ENCODE measurements around the gene CD300E. TPM values are rescaled to one million over a fixed set of nuclear protein-coding genes. Genes with fewer than 3 reads are reported as not detected.

Gene CD300E
- total RNA-seq, 1 experiment from 2014 or later = not detected

- RAD21 ChIA-PET (ENCODE audit: low non-redundant PET in 1 of 2, low total read pairs in 2 of 2, uncharacterized antibody in 2 of 2, unreplicated experiment in 2 of 2) = no interaction called here
- peaks cover 80% of the 10 kb centered on the region for H3K27me3 ChIP-seq (ENCODE audit: insufficient read depth, low read length)
- no peak overlapping the region for H2AFZ ChIP-seq (ENCODE audit: low read depth, low read length, poor library complexity, severe bottlenecking)
- H3K4me3 ChIP-seq (replicated peaks in 1 of 2; ENCODE audit: low read depth in 1 of 2, low read length in 2 of 2) = no peak overlapping the region
- H3K79me2 ChIP-seq (ENCODE audit: insufficient read depth, low read length) = no peaks in the 10 kb centered on the region
- DNase-seq (ENCODE audit: low read depth, low spot score) = no peak
- TF ChIP-seq EGR1 (IDR thresholded peaks at IDR 0.05; ENCODE audit: low read depth) (no peak), YY1 (IDR thresholded peaks at IDR 0.05; ENCODE audit: extremely low read depth, insufficient replicate concordance, low read depth, low read length) (no peak), REST (IDR thresholded peaks at IDR 0.05; ENCODE audit: low read depth) (no peak), ZBTB33 (IDR thresholded peaks at IDR 0.05; ENCODE audit: extremely low read depth, insufficient replicate concordance, low read length) (no peak), SP1 (IDR thresholded peaks at IDR 0.05; ENCODE audit: low read depth) (no peak), ELF1 (IDR thresholded peaks at IDR 0.05; ENCODE audit: borderline replicate concordance, low read depth) (no peak), CEBPB (IDR thresholded peaks at IDR 0.05; ENCODE audit: low read depth) (no peak), EZH2 (IDR thresholded peaks at IDR 0.05) (no peak), ZNF274 (IDR thresholded peaks at IDR 0.05; ENCODE audit: low read depth, low read length) (no peak), ATF3 (IDR thresholded peaks at IDR 0.05) (no peak), RAD21 (IDR thresholded peaks at IDR 0.05; ENCODE audit: low read depth) (no peak), POLR2A (IDR thresholded peaks at IDR 0.05; ENCODE audit: borderline replicate concordance, extremely low read depth, insufficient read depth, insufficient read length) (no peak), SRF (IDR thresholded peaks at IDR 0.05; ENCODE audit: low read depth) (no peak)
- no peak overlapping the region for H3K4me2 ChIP-seq (ENCODE audit: low read length)
- intact Hi-C loops (cut with micrococcal nuclease) = no loop called here
- H3K9me2 ChIP-seq (ENCODE audit: insufficient read depth) = no peaks in the 10 kb centered on the region
- no TSS peak for BruUV-seq (replicated peaks)
- H4K20me1 ChIP-seq (ENCODE audit: insufficient read depth) = no peaks in the 10 kb centered on the region
- no peaks in the 10 kb centered on the region for H3K9me3 ChIP-seq (ENCODE audit: control insufficient read depth in 1 of 2, insufficient read depth in 1 of 2, low read depth in 1 of 2, low read length in 2 of 2)
- no peak overlapping the region for H3K9ac ChIP-seq (ENCODE audit: low read length)
- CTCF ChIA-PET = interaction anchor here (1.2 kb wide), 1 partner anchor 13 kb away, joined by 3 read pairs; no protein-coding TSS in a partner anchor
- POLR2A ChIA-PET = no interaction called here
- no peaks in the 10 kb centered on the region for H3K36me3 ChIP-seq (ENCODE audit: control insufficient read depth in 1 of 2, insufficient read depth in 2 of 2, low read length in 2 of 2)
- H3K27ac ChIP-seq (ENCODE audit: low read depth, low read length) = no peak overlapping the region
- H3K4me1 ChIP-seq (ENCODE audit: control insufficient read depth in 1 of 2, insufficient read depth in 2 of 2, low read length in 2 of 2) = no peaks in the 10 kb centered on the region
- ATAC-seq = no peak
These were observed 21.5 kb upstream of the CD300E start for GRCh38 chr17:74645010-74645409.

Measured in HCT116 (cell line).